HepG2 (cell line): ENCODE results near the gene C6orf62. TPM values are rescaled to one million over a fixed set of nuclear protein-coding genes. Genes with fewer than 3 reads are reported as not detected.

Experiments
- BRD4 ChIP-seq: sonication (generic); formaldehyde crosslinking; IDR thresholded peaks from 2 replicates; pipeline ENCODE4 v1.4.0; 2020; ENCODE audit warnings: missing genetic modification reagents
- MZF1 ChIP-seq: sonication (generic); formaldehyde crosslinking; IDR thresholded peaks from 2 replicates; pipeline ENCODE4 v1.8.1; 2023; ENCODE audit warnings: mild to moderate bottlenecking, missing genetic modification reagents, borderline replicate concordance
- NCOA2 ChIP-seq: sonication (generic); formaldehyde crosslinking; IDR thresholded peaks from 2 replicates; pipeline ENCODE4 v1.8.0; 2022; ENCODE audit warnings: inconsistent platforms
- PHF8 ChIP-seq: sonication (generic); formaldehyde crosslinking; IDR thresholded peaks from 2 replicates; pipeline ENCODE4 v1.5.0; 2020; ENCODE audit warnings: missing genetic modification reagents
- POLR2AphosphoS2 ChIP-seq: IDR thresholded peaks from 2 replicates; pipeline ENCODE4 v1.6.1; 2011; ENCODE audit warnings: low read depth, low read length, improper control_type of control experiment
- POLR2G ChIP-seq: fragments of 200-400 bp; formaldehyde crosslinking; IDR thresholded peaks from 2 replicates; pipeline ENCODE4 v1.6.1; 2018; ENCODE audit warnings: mild to moderate bottlenecking, low read depth, low read length, moderate library complexity
- SKIL ChIP-seq: sonication (generic); formaldehyde crosslinking; IDR thresholded peaks from 2 replicates; pipeline ENCODE4 v1.8.0; 2022; ENCODE audit warnings: missing genetic modification reagents, mild to moderate bottlenecking, moderate library complexity, borderline replicate concordance
- TFE3 ChIP-seq: IDR thresholded peaks from 2 replicates; pipeline ENCODE4 v1.6.1; 2016
- TOE1 ChIP-seq: sonication (generic); formaldehyde crosslinking; IDR thresholded peaks from 2 replicates; pipeline ENCODE4 v1.4.0; 2020; ENCODE audit warnings: mild to moderate bottlenecking, missing genetic modification reagents
- ZNF292 ChIP-seq: sonication (generic); formaldehyde crosslinking; IDR thresholded peaks from 2 replicates; pipeline ENCODE4 v1.8.1; 2022; ENCODE audit warnings: mild to moderate bottlenecking, low read depth, missing genetic modification reagents, borderline replicate concordance
- ZNF317 ChIP-seq: sonication (generic); formaldehyde crosslinking; IDR thresholded peaks from 2 replicates; pipeline ENCODE4 v1.5.0; 2020; ENCODE audit warnings: mild to moderate bottlenecking, missing genetic modification reagents
- ZNF446 ChIP-seq: sonication (generic); formaldehyde crosslinking; IDR thresholded peaks from 2 replicates; pipeline ENCODE4 v1.5.0; 2020; ENCODE audit warnings: mild to moderate bottlenecking, missing genetic modification reagents
- ZNF501 ChIP-seq: sonication (generic); formaldehyde crosslinking; IDR thresholded peaks from 2 replicates; pipeline ENCODE4 v1.5.1; 2020; ENCODE audit warnings: mild to moderate bottlenecking, moderate library complexity, missing genetic modification reagents
- ZNF580 ChIP-seq: IDR thresholded peaks from 2 replicates; pipeline ENCODE4 v1.6.1; 2016; ENCODE audit warnings: low read depth, borderline replicate concordance
- ZSCAN21 ChIP-seq: sonication (generic); formaldehyde crosslinking; IDR thresholded peaks from 2 replicates; pipeline ENCODE4 v1.8.0; 2022; ENCODE audit warnings: mild to moderate bottlenecking, missing genetic modification reagents, moderate library complexity, borderline replicate concordance
- ZSCAN29 ChIP-seq: sonication (generic); formaldehyde crosslinking; conservative IDR thresholded peaks from 2 replicates; pipeline ENCODE4 v1.4.0; 2020; ENCODE audit warnings: mild to moderate bottlenecking, missing genetic modification reagents
- ZSCAN30 ChIP-seq: sonication (generic); formaldehyde crosslinking; IDR thresholded peaks from 2 replicates; pipeline ENCODE4 v1.5.0; 2020; ENCODE audit warnings: mild to moderate bottlenecking, missing genetic modification reagents
- polyA plus RNA-seq, 8 experiments: library from polyadenylated mRNA; depleted of rRNA in 3 of 8; stranded (reverse) in 7 of 8; unstranded in 1 of 8; fragments of >200 nt; fragmentation: Illumina TruSeq in 4 of 8; extraction: Trizol in 4 of 8; gene quantifications; 2 replicates each; pipeline versions ENCODE4 v1.2.1 to v1.2.3, GENCODE V29; 2011 to 2016; ENCODE audit warnings: low read depth in 4 of 8, missing spikeins in 1 of 8, mixed read lengths in 1 of 8; ENCODE audit not compliant: insufficient read depth in 1 of 8
- total RNA-seq, 5 experiments: library from RNA; depleted of rRNA; stranded (reverse); fragments of >200 nt; fragmentation: Illumina TruSeq; extraction: Trizol; gene quantifications; 2 replicates each; pipeline ENCODE4 v1.2.3, GENCODE V29; 2016; ENCODE audit warnings: low read depth in 1 of 5
- TF ChIP-seq, protein P1 (sequence below): IDR thresholded peaks from 2 replicates; pipeline ENCODE4 v1.6.1; 2016; ENCODE audit warnings: low read depth, missing genetic modification reagents, missing compliant biosample characterization

Gene C6orf62
- total and polyA plus RNA-seq, 2 of the 13 experiments (the other 11 are each of a cell fraction or from before 2014, with no cell fraction given), result 54.8 to 90.4 TPM

GRCh38 chr6:24720604-24721460 lies 1.9 kb upstream of the C6orf62 start (continued):
- TF ChIP-seq TFE3 (CRISPR knock-in tag) (peak; percentile 43; the same call in 1 of the 2 replicates), POLR2G (peak; percentile 100), ZSCAN21 (CRISPR knock-in tag) (0 out of 2 replicates have a peak, but pooled peaks have one; percentile 71), TOE1 (CRISPR knock-in tag) (peak; percentile 53; the same call in 1 of the 2 replicates), ZNF292 (CRISPR knock-in tag) (no peak), ZNF501 (CRISPR knock-in tag) (peak; percentile 94), PHF8 (CRISPR knock-in tag) (peak; percentile 86), ZNF446 (CRISPR knock-in tag) (no peak; the same call in none of the 2 replicates), ZSCAN29 (CRISPR knock-in tag) (peak; percentile 74; the same call in 1 of the 2 replicates), ZNF317 (CRISPR knock-in tag) (peak; percentile 85), ZNF580 (CRISPR knock-in tag) (peak; percentile 64; the same call in 1 of the 2 replicates), MZF1 (no peak), POLR2AphosphoS2 (peak; percentile 98), NCOA2 (peak; percentile 13; the same call in 1 of the 2 replicates), BRD4 (CRISPR knock-in tag) (peak; percentile 82; the same call in 1 of the 2 replicates), ZSCAN30 (no peak), SKIL (no peak)
- TF ChIP-seq, protein P1, sequence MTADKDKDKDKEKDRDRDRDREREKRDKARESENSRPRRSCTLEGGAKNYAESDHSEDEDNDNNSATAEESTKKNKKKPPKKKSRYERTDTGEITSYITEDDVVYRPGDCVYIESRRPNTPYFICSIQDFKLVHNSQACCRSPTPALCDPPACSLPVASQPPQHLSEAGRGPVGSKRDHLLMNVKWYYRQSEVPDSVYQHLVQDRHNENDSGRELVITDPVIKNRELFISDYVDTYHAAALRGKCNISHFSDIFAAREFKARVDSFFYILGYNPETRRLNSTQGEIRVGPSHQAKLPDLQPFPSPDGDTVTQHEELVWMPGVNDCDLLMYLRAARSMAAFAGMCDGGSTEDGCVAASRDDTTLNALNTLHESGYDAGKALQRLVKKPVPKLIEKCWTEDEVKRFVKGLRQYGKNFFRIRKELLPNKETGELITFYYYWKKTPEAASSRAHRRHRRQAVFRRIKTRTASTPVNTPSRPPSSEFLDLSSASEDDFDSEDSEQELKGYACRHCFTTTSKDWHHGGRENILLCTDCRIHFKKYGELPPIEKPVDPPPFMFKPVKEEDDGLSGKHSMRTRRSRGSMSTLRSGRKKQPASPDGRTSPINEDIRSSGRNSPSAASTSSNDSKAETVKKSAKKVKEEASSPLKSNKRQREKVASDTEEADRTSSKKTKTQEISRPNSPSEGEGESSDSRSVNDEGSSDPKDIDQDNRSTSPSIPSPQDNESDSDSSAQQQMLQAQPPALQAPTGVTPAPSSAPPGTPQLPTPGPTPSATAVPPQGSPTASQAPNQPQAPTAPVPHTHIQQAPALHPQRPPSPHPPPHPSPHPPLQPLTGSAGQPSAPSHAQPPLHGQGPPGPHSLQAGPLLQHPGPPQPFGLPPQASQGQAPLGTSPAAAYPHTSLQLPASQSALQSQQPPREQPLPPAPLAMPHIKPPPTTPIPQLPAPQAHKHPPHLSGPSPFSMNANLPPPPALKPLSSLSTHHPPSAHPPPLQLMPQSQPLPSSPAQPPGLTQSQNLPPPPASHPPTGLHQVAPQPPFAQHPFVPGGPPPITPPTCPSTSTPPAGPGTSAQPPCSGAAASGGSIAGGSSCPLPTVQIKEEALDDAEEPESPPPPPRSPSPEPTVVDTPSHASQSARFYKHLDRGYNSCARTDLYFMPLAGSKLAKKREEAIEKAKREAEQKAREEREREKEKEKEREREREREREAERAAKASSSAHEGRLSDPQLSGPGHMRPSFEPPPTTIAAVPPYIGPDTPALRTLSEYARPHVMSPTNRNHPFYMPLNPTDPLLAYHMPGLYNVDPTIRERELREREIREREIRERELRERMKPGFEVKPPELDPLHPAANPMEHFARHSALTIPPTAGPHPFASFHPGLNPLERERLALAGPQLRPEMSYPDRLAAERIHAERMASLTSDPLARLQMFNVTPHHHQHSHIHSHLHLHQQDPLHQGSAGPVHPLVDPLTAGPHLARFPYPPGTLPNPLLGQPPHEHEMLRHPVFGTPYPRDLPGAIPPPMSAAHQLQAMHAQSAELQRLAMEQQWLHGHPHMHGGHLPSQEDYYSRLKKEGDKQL, result no peak
